GM19025 (cell line): ENCODE results near the gene LRRC7.
"Not testable (repeated sequence)": the region's sequence is repeated elsewhere in the genome, so short reads cannot be mapped to it uniquely, and the experiment has no call there.

ENCODE experiments used
- ATAC-seq: cut with Tn5 transposase; IDR thresholded peaks from one replicate; pipeline ENCODE4 v1.9.1; 2021; ENCODE audit warnings: mild to moderate bottlenecking, low read depth, moderate library complexity; ENCODE audit not compliant: unreplicated experiment

Gene LRRC7

GRCh38 chr1:70017770-70018169 is 450.0 kb downstream of the LRRC7 start:
- ATAC-seq = no peak

DNA sequence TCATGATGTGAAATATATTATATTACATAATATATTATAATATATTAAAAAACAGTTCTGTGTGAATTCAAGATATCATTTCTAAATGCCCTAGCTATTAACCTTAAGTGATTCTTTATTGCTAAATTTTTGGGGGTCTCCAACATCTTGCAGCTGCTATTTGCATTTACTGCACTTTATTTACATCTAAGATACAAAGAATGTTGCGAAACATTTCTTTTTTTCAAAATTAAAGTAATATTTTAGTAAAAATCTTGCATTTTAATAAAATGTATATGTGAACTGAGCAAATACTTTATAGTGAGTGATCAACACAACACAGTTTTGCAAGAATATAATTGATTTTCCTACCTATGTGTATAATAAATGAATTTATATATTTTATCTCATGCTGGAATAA is 456.6 kb downstream of the LRRC7 start:
- ATAC-seq = no peak

DNA sequence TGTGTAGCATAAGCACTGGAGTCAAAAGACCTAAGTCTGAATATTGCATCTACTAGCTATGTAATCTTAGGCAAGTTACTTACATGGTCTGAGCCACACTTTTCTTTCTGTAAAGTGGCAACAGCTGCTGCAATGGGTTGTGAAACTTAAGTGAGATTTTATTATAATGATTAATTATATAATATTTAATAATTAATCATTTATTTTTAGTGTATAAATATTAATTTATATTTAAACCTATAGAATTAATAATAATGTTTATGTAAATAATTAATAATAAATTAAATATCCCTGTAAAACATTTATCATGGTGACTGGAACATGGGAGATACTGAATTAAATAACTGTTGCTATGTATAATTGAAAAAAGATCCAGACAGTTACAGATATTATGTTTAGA is 457.3 kb downstream of the LRRC7 start:
- no peak for ATAC-seq

DNA sequence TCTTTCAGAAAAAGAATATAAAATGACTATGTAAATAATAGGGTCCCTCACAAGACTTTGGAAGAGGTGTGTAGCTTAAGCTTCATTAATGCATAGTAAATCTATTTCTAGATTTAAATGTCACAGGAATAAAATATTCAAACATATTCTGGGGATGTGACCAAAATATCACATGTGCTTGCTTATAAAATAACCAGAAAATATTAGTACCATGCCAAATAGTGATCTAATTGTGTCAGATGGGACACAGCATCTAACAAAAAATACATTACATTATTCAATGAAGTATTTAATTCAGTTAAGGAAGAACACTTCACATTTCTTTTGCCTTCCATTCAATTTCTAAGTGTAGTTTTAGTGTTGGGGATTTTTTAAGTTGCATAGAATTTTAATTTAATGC is 458.1 kb downstream of the LRRC7 start:
- no peak for ATAC-seq

DNA sequence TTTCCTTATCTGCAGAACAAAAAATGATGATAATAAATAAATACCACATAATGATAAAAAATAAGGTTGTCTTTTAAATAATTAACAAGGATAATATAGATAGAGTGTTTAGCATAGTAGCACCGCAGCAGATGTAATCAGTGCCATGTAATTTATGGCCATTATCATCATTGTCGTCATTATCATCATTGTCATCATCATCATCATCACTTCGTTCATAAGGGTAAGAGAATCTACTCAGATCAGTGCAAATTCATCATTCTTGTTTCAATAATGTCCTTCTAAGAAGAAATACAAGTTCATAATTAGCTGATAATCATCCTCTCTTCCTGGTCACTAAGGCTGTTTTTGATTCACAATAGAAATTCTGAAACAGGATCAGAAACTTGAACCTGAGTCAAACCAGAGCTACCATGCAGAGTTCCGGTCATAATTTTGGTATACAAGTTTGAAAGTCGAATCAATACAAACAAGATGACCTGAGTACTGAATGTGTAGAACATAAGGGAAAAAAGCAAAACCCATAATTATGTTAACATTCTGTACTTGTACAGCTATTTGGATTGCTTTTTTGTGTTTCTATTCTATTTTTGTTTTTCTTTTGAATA is 465.6 kb downstream of the LRRC7 start:
- ATAC-seq = no peak

DNA sequence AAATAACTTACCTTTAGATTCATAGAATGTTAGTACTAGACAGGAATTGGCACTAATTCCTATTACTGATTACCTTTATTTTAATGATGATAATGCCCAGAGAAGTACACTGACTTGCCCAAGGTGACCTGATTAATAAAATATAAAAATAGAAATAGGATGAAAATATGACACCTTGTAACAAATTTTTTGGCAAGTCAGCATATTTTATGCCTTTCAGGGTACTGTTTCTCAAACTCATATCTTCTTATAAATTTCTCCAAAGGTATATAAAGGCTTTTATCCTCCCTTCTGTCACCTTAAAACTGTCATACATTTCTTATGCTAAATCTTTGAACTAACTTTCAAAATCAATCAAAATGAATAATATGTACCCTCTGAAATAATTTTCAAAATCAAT is 466.2 kb downstream of the LRRC7 start:
- ATAC-seq = no peak

DNA sequence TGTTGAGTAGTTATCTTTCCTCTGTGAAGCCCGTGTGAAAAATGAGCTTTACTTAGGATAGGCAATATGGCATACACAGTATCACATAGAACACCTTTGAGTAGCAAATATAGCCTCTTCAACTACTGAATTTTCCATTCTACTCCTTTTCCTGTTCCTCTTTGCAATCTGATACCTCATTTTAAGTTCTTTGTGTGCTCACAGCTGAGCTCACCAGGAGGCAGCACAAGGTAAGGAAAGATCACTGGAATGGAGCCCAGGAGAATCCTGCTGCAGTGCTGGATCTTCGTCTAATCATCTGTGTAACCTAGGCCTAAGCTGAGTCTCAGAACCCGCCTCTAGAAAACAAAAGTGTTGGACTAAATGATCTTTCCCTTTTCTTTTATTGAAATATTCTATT is 466.7 kb downstream of the LRRC7 start:
- ATAC-seq = no peak

GRCh38 chr1:70038025-70038424 is 470.3 kb downstream of the LRRC7 start:
- ATAC-seq = no peak

DNA sequence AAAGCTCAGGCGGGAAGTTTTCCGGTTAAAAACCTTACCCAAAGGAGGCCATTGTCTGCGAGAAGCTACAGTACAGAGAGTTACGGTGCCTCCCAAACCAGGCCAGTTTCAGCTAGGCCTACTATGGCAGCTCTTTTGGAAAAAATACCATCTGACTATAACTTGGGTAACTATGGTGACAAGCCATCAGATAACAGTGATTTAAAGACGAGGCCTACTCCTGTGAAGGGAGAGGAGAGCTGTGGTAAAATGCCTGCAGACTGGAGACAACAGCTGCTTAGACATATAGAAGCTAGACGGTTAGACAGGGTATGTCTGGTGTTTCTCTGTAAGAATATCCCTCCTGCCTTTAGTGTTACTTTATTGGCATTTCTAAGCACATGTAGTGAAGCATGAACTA is 471.8 kb downstream of the LRRC7 start:
- ATAC-seq = no peak

- ATAC-seq = no peak
Measured at GRCh38 chr1:70041317-70042045, 473.8 kb downstream of the LRRC7 start.

GRCh38 chr1:70042090-70042731 is 474.5 kb downstream of the LRRC7 start:
- ATAC-seq = no peak

- no peak for ATAC-seq
Measured at GRCh38 chr1:70043804-70044203, 476.1 kb downstream of the LRRC7 start.

GRCh38 chr1:70044832-70045231 is 477.1 kb downstream of the LRRC7 start:
- no peak for ATAC-seq

- not testable (repeated sequence) for ATAC-seq
Measured at GRCh38 chr1:70045581-70045980, 477.9 kb downstream of the LRRC7 start.

- no peak for ATAC-seq
Measured at GRCh38 chr1:70048336-70049094, 480.8 kb downstream of the LRRC7 start.

- ATAC-seq = no peak
Measured at GRCh38 chr1:70051926-70052325, 484.2 kb downstream of the LRRC7 start.

DNA sequence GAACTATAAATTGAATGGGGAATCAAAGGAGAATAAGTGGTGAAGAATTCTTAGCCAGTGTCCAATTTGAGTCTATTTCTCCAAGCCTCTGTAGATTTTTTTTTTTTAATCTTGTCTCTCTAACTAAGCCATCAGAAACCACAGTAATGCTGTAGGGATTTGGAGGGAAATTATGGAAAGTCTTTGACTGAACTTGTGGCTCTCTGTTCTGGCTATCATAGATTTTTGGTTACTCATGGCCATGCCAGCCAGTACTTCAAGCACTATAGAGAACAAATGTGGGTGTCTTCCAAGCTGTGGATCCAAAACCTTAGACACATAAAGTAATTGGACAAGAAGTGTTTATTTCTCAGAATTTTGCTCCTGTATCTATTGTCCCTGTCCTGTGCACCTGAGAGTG is 489.8 kb downstream of the LRRC7 start:
- no peak for ATAC-seq

DNA sequence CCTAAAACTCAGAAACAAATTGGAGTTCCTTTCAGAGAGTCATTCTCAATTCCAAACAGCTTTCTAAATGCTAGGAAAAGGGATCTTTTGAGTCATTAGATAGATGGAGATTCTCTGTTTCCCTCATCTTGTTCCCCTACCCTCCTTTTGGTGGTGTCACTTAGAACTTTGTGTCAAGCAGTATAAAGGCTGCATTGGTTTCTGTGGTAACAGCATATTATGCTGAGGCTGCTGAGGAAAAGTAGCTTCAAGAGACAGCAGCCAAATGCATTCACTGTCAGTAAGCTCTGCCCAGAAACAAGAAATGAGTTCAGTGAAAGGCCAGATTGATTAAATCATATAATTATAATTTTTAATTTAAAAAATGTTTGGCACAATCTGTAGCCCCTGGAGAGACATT is 493.5 kb downstream of the LRRC7 start:
- ATAC-seq = no peak

- ATAC-seq = no peak
Measured at GRCh38 chr1:70063861-70064260, 496.1 kb downstream of the LRRC7 start.

DNA sequence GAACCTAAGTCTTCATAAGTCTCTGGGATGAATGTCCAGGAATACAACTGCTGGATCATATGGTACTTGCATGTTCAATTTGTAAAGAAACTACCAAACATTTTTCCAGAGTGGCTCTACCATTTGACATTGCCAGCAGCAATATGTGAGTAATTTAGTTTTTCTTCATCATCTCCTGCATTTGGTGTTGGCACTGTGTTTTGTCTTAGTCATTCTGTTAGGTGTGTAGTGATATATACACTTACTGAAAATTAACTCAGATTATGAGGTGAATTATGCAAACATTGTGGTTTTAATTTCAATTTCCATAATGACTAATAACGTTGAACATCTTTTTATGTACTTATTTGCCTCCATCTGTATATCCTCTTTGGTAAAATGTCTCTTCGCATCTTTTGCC is 499.0 kb downstream of the LRRC7 start:
- no peak for ATAC-seq

GRCh38 chr1:70071601-70072000 is 503.9 kb downstream of the LRRC7 start:
- no peak for ATAC-seq
